Testis (tissue), 2 donors: ENCODE measurements around the gene HLA-C.

Experiments
- POLR2A ChIP-seq: fragments of 450-650 bp; IDR thresholded peaks from one replicate; pipeline ENCODE4 v1.6.1; 2017; ENCODE audit warnings: antibody characterized with exemption, mild to moderate bottlenecking, moderate library complexity
- TF ChIP-seq, protein P1 (sequence below), 3 experiments: fragments of 450-650 bp in 2 of 3; fragments of 200-600 bp in 1 of 3; sonication (generic) in 1 of 3; IDR thresholded peaks; one replicate each; pipeline ENCODE4 v1.5.1; 2016 to 2019; ENCODE audit warnings: antibody characterized with exemption in 3 of 3, mild to moderate bottlenecking in 2 of 3, moderate library complexity in 1 of 3

DNA sequence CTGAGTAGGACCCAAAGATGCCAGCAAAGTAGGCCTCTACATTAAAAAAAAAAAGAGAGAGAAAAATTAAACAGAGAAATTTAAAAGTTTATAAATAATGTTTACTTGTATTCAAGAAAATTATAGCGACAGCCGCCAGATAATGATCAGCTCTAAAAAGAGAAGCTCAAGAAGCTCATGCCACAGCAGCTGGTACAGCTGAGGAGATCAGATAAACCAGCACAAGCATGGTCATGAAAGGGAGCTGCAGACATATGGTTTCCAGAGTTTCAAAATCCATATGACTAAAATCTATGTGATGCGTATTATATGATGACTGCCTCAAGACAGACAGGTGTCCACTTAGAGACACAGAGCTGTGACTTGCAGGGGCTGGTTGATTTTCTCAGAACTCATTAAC lies 13.6 kb upstream of the HLA-C start:
- TF ChIP-seq, protein P1, sequence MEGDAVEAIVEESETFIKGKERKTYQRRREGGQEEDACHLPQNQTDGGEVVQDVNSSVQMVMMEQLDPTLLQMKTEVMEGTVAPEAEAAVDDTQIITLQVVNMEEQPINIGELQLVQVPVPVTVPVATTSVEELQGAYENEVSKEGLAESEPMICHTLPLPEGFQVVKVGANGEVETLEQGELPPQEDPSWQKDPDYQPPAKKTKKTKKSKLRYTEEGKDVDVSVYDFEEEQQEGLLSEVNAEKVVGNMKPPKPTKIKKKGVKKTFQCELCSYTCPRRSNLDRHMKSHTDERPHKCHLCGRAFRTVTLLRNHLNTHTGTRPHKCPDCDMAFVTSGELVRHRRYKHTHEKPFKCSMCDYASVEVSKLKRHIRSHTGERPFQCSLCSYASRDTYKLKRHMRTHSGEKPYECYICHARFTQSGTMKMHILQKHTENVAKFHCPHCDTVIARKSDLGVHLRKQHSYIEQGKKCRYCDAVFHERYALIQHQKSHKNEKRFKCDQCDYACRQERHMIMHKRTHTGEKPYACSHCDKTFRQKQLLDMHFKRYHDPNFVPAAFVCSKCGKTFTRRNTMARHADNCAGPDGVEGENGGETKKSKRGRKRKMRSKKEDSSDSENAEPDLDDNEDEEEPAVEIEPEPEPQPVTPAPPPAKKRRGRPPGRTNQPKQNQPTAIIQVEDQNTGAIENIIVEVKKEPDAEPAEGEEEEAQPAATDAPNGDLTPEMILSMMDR (IDR thresholded peaks at IDR 0.05): no peak
- no peak for TF ChIP-seq POLR2A
